ENCODE data around the gene MT1G.

- TF ChIP-seq CTCF (IDR thresholded peaks at IDR 0.05) = no peak
- TF ChIP-seq POLR2A (IDR thresholded peaks at IDR 0.05) = peak in 1 of 2 donors; percentile 31
- peak in 1 of 4 donors; percentile 40 for TF ChIP-seq EP300 (IDR thresholded peaks at IDR 0.05)
These were observed 29.8 kb downstream of the MT1G start, which contains the start of gene MT1A for GRCh38 chr16:56637814-56638750.
